ENCODE measurements around the gene FKBP14.

DNA sequence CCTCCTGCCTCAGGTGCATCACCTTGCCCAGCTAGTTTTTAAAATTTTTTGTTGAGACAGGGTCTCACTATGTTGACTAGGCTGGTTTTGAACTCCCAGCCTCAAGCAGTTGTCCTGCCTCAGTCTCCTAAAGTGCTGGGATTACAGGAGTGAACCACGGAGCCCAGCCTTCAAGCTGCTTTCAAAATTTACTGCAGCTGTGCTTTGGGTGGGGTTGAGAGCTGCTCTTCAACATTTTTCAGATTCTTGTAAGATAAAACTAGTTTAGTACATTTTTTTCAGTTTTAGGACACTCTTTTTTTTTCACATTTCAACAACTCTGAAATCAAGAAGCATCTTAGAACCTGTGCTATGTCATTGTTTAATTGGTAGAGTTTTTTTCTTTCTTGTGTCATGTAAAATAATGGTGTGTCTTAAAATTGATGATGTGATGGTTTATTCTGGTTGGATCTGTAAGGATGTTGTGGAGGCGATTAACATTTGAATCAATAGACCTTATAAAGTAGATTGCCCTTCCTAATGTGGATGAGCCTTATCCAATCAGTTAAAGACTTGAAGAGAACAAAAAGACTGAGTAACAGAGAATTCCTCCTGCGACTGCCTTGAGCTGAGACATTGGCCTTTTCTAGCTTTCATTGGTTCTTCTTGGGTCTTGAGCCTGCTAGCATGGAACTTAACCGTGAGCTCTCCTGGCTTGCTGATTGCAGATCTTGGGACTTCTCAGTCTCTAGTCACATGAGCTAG, 15.2 kb upstream of the FKBP14 start:
- TF ChIP-seq, protein P1, sequence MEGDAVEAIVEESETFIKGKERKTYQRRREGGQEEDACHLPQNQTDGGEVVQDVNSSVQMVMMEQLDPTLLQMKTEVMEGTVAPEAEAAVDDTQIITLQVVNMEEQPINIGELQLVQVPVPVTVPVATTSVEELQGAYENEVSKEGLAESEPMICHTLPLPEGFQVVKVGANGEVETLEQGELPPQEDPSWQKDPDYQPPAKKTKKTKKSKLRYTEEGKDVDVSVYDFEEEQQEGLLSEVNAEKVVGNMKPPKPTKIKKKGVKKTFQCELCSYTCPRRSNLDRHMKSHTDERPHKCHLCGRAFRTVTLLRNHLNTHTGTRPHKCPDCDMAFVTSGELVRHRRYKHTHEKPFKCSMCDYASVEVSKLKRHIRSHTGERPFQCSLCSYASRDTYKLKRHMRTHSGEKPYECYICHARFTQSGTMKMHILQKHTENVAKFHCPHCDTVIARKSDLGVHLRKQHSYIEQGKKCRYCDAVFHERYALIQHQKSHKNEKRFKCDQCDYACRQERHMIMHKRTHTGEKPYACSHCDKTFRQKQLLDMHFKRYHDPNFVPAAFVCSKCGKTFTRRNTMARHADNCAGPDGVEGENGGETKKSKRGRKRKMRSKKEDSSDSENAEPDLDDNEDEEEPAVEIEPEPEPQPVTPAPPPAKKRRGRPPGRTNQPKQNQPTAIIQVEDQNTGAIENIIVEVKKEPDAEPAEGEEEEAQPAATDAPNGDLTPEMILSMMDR (IDR thresholded peaks at IDR 0.05): no peak
- no peak for TF ChIP-seq POLR2A (IDR thresholded peaks at IDR 0.05)
